NCI-H187 treated with DMSO at 0.1 percent for 48 hours (cell line): ENCODE results near the gene BTF3.
"Not testable (repeated sequence)": the region's sequence is repeated elsewhere in the genome, so short reads cannot be mapped to it uniquely, and the experiment has no call there.

Experiments used
- DNase-seq: peaks from one replicate; lab custom pipeline; 2025; lab: John Stamatoyannopoulos, UW

Gene BTF3

GRCh38 chr5:73498057-73498992 is at the start of gene BTF3:
TSS of gene BTF3 (plus strand) at chr5:73498442. CDS start at chr5:73498668, 226 bp downstream.
- DNase-seq: peak; percentile 61

GRCh38 chr5:73448463-73449136 is 49.6 kb upstream of the BTF3 start, which contains the start of gene FOXD1:
TSS of gene FOXD1 (minus strand) at chr5:73448777. CDS start at chr5:73448362, 415 bp downstream.
- DNase-seq: peak; percentile 65

- no peak for DNase-seq
These were observed 48.1 kb upstream of the BTF3 start for GRCh38 chr5:73450137-73450536.

- DNase-seq: no peak
These were observed 47.5 kb upstream of the BTF3 start for GRCh38 chr5:73450672-73451223.

- DNase-seq: no peak
These were observed 46.8 kb upstream of the BTF3 start for GRCh38 chr5:73451224-73452130.

GRCh38 chr5:73452215-73452614 is 46.0 kb upstream of the BTF3 start:
- DNase-seq: no peak

- peak; percentile 59 for DNase-seq
These were observed 43.7 kb upstream of the BTF3 start for GRCh38 chr5:73454379-73455036.

- not testable (repeated sequence) for DNase-seq
These were observed 41.8 kb upstream of the BTF3 start for GRCh38 chr5:73456462-73456861.

- no peak for DNase-seq
These were observed 38.9 kb upstream of the BTF3 start for GRCh38 chr5:73459366-73459765.

GRCh38 chr5:73460133-73460532 is 38.1 kb upstream of the BTF3 start:
- DNase-seq: no peak

- DNase-seq: no peak
These were observed 34.1 kb upstream of the BTF3 start for GRCh38 chr5:73464016-73464745.

- not testable (repeated sequence) for DNase-seq
These were observed 29.6 kb upstream of the BTF3 start for GRCh38 chr5:73468638-73469037.

GRCh38 chr5:73469878-73470277 is 28.4 kb upstream of the BTF3 start:
- DNase-seq: no peak

GRCh38 chr5:73471654-73472053 is 26.6 kb upstream of the BTF3 start:
- no peak for DNase-seq

GRCh38 chr5:73472116-73472515 is 26.1 kb upstream of the BTF3 start:
- DNase-seq: no peak

- DNase-seq: no peak
These were observed 17.7 kb upstream of the BTF3 start for GRCh38 chr5:73480500-73480899.

GRCh38 chr5:73482383-73483136 is 15.7 kb upstream of the BTF3 start:
- peak; percentile 60 for DNase-seq

- no peak for DNase-seq
These were observed 14.6 kb upstream of the BTF3 start for GRCh38 chr5:73483676-73484075.

- no peak for DNase-seq
These were observed 13.7 kb upstream of the BTF3 start for GRCh38 chr5:73484511-73484910.

GRCh38 chr5:73485715-73486114 is 12.5 kb upstream of the BTF3 start:
- no peak for DNase-seq
